HFFc6 (cell line): Measurements from ENCODE around the gene NR2E3. TPM values are rescaled to one million over a fixed set of nuclear protein-coding genes. Genes with fewer than 3 reads are reported as not detected.

Experiments used
- DNase-seq: peaks from one replicate; pipeline ENCODE4 v3.0.0-alpha.2; 2018
- H3K27ac Mint-ChIP-seq: 2 replicates; pipeline ENCODE4 v1.8.0; 2020; ENCODE audit warnings: mild to moderate bottlenecking, mixed read lengths
- H3K27me3 Mint-ChIP-seq: 2 replicates; pipeline ENCODE4 v1.8.0; 2021; ENCODE audit warnings: mild to moderate bottlenecking, moderate library complexity, mixed read lengths; ENCODE audit not compliant: insufficient read depth
- H3K36me3 Mint-ChIP-seq: 2 replicates; pipeline ENCODE4 v1.8.0; 2021; ENCODE audit warnings: low read depth, mixed read lengths
- H3K4me1 Mint-ChIP-seq: 2 replicates; pipeline ENCODE4 v1.8.0; 2020; ENCODE audit warnings: low read depth, mixed read lengths
- H3K4me3 Mint-ChIP-seq: 2 replicates; pipeline ENCODE4 v1.8.0; 2020; ENCODE audit warnings: mild to moderate bottlenecking, moderate library complexity, mixed read lengths
- H3K9me3 Mint-ChIP-seq: 2 replicates; pipeline ENCODE4 v1.8.0; 2020; ENCODE audit warnings: mild to moderate bottlenecking, mixed read lengths
- CTCF ChIP-seq: fragments of 200-600 bp; sonication (generic); IDR thresholded peaks from 2 replicates; pipeline ENCODE4 v1.5.0; 2021; ENCODE audit warnings: antibody characterized with exemption, mild to moderate bottlenecking
- total RNA-seq, 6 experiments: library from RNA; stranded (reverse); fragmentation: NEBNext Ultra II Directional; extraction: Animal tissue kit (Norgen Biotek cat#: 25700); gene quantifications; 2 replicates in 1 of 6; 3 replicates in 5 of 6; pipeline ENCODE4 v1.2.3, GENCODE V29; 2021

The NR2E3 gene
- total RNA-seq, 6 experiments from 2014 or later = not detected

- peaks cover 10% of the 10 kb centered on the region for H3K36me3 Mint-ChIP-seq
- H3K27ac Mint-ChIP-seq = no peak overlapping the region
- H3K4me1 Mint-ChIP-seq = peaks cover 4% of the 10 kb centered on the region
- no peak for TF ChIP-seq CTCF
- H3K9me3 Mint-ChIP-seq = peaks cover 10% of the 10 kb centered on the region
- peaks cover 1% of the 10 kb centered on the region for H3K27me3 Mint-ChIP-seq
- DNase-seq = no peak
- H3K4me3 Mint-ChIP-seq = no peak overlapping the region
These were observed 2.8 kb downstream of the NR2E3 start for GRCh38 chr15:71812966-71813722.

GRCh38 chr15:71813723-71814470 lies 3.5 kb downstream of the NR2E3 start:
- no peak for DNase-seq
- Mint-ChIP-seq H3K9me3 (peaks cover 17% of the 10 kb centered on the region), H3K27ac (no peak overlapping the region), H3K36me3 (peaks cover 18% of the 10 kb centered on the region), H3K27me3 (no peaks in the 10 kb centered on the region; the same call in 1 of the 2 replicates), H3K4me3 (no peak overlapping the region), H3K4me1 (no peaks in the 10 kb centered on the region)
- no peak for TF ChIP-seq CTCF

GRCh38 chr15:71815301-71815700 lies 4.9 kb downstream of the NR2E3 start:
- H3K9me3 Mint-ChIP-seq = peaks cover 29% of the 10 kb centered on the region
- H3K4me1 Mint-ChIP-seq = no peaks in the 10 kb centered on the region
- no peaks in the 10 kb centered on the region; the same call in 1 of the 2 replicates for H3K27me3 Mint-ChIP-seq
- H3K27ac Mint-ChIP-seq = no peak overlapping the region
- peaks cover 27% of the 10 kb centered on the region for H3K36me3 Mint-ChIP-seq
- no peak overlapping the region for H3K4me3 Mint-ChIP-seq
- TF ChIP-seq CTCF = no peak
- no peak for DNase-seq

GRCh38 chr15:71817351-71817750 lies 7.0 kb downstream of the NR2E3 start:
- Mint-ChIP-seq H3K36me3 (peaks cover 46% of the 10 kb centered on the region), H3K4me1 (no peaks in the 10 kb centered on the region)

GRCh38 chr15:71820127-71820526 lies 9.8 kb downstream of the NR2E3 start:
- no peak for DNase-seq
- Mint-ChIP-seq H3K9me3 (peaks cover 64% of the 10 kb centered on the region), H3K4me3 (no peak overlapping the region), H3K27me3 (no peaks in the 10 kb centered on the region; the same call in 1 of the 2 replicates), H3K27ac (no peak overlapping the region), H3K36me3 (peaks cover 73% of the 10 kb centered on the region), H3K4me1 (no peaks in the 10 kb centered on the region)
- TF ChIP-seq CTCF = no peak

More at GRCh38 chr15:71817351-71817750, 7.0 kb downstream of the NR2E3 start:
- Mint-ChIP-seq H3K27me3 (no peaks in the 10 kb centered on the region; the same call in 1 of the 2 replicates), H3K4me3 (no peak overlapping the region), H3K9me3 (peaks cover 50% of the 10 kb centered on the region), H3K27ac (no peak overlapping the region)
- no peak for TF ChIP-seq CTCF
- DNase-seq = no peak
